Superior temporal gyrus (tissue), 1 donor: ENCODE measurements around the gene RPN2.
A peak's percentile ranks its signal among the peaks of the same experiment; 100 is the strongest.

ENCODE experiments used
- DNase-seq: peaks from one replicate; pipeline ENCODE4 v3.0.0-alpha.2; 2016; ENCODE audit errors: extremely low spot score

The RPN2 gene

GRCh38 chr20:37185686-37186085 lies 6.6 kb downstream of the RPN2 start:
- DNase-seq = no peak

GRCh38 chr20:37188787-37189186 lies 9.7 kb downstream of the RPN2 start:
- DNase-seq = no peak

GRCh38 chr20:37189416-37190016 lies 10.4 kb downstream of the RPN2 start:
- no peak for DNase-seq

GRCh38 chr20:37190354-37191112 lies 11.4 kb downstream of the RPN2 start:
- no peak for DNase-seq

GRCh38 chr20:37192137-37192854 lies 13.2 kb downstream of the RPN2 start:
- DNase-seq = peak; percentile 99

- DNase-seq = no peak
These were observed 14.1 kb downstream of the RPN2 start for GRCh38 chr20:37193226-37193625.

- no peak for DNase-seq
These were observed 14.7 kb downstream of the RPN2 start for GRCh38 chr20:37193821-37194220.

GRCh38 chr20:37194621-37195417 lies 15.7 kb downstream of the RPN2 start:
- DNase-seq = no peak

GRCh38 chr20:37198932-37199660 lies 20.0 kb downstream of the RPN2 start:
- DNase-seq = no peak

GRCh38 chr20:37200376-37200775 lies 21.2 kb downstream of the RPN2 start:
- DNase-seq = no peak

- no peak for DNase-seq
These were observed 22.0 kb downstream of the RPN2 start for GRCh38 chr20:37200926-37201826.

GRCh38 chr20:37201827-37202162 lies 22.7 kb downstream of the RPN2 start:
- DNase-seq = no peak

- DNase-seq = peak; percentile 74
These were observed 23.3 kb downstream of the RPN2 start for GRCh38 chr20:37202267-37202943.

- DNase-seq = no peak
These were observed 24.9 kb downstream of the RPN2 start for GRCh38 chr20:37204056-37204455.

- no peak for DNase-seq
These were observed 26.0 kb downstream of the RPN2 start for GRCh38 chr20:37205130-37205529.

GRCh38 chr20:37205794-37206193 lies 26.7 kb downstream of the RPN2 start:
- DNase-seq = no peak

- no peak for DNase-seq
These were observed 28.0 kb downstream of the RPN2 start for GRCh38 chr20:37207171-37207570.

GRCh38 chr20:37209193-37209592 lies 30.1 kb downstream of the RPN2 start:
- no peak for DNase-seq

- no peak for DNase-seq
These were observed 30.7 kb downstream of the RPN2 start for GRCh38 chr20:37209661-37210314.
